Ovary (tissue), 3 donors: Measurements from ENCODE around the gene CAMK2D.

Experiments used
- POLR2A ChIP-seq: fragments of 450-650 bp; IDR thresholded peaks from one replicate; pipeline ENCODE4 v1.6.1; 2017; ENCODE audit warnings: antibody characterized with exemption, mild to moderate bottlenecking, moderate library complexity
- TF ChIP-seq, protein P1 (sequence below), 3 donors: fragments of 450-650 bp in 2 of 3; fragments of 200-600 bp in 1 of 3; IDR thresholded peaks; one replicate each; pipeline versions ENCODE4 v1.5.1 to v1.8.0; 2016 to 2022; ENCODE audit warnings: antibody characterized with exemption in 3 of 3, mild to moderate bottlenecking in 1 of 3
- donor health status: DM: no; HTN: no; CAD: no.

DNA sequence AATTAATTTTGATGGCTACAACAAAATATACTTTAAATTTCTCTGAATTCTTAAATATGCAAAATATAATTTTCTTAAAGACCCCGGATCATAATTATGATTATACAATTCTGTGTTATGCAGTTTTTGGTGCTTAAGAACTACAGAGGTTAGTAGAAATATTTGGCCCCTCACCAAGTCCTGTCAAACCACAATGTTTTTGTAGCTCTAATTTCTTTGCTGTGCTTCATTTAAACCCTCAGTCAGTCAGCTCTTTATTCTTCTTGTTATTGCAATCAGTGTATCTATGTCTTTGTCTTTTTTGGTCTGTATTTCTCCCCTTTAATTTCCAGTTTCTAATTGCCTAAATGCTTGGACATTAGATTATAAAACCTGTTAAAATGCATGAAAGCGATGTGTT is 186.1 kb downstream of the CAMK2D start:
- no peak for TF ChIP-seq POLR2A
- TF ChIP-seq, protein P1, sequence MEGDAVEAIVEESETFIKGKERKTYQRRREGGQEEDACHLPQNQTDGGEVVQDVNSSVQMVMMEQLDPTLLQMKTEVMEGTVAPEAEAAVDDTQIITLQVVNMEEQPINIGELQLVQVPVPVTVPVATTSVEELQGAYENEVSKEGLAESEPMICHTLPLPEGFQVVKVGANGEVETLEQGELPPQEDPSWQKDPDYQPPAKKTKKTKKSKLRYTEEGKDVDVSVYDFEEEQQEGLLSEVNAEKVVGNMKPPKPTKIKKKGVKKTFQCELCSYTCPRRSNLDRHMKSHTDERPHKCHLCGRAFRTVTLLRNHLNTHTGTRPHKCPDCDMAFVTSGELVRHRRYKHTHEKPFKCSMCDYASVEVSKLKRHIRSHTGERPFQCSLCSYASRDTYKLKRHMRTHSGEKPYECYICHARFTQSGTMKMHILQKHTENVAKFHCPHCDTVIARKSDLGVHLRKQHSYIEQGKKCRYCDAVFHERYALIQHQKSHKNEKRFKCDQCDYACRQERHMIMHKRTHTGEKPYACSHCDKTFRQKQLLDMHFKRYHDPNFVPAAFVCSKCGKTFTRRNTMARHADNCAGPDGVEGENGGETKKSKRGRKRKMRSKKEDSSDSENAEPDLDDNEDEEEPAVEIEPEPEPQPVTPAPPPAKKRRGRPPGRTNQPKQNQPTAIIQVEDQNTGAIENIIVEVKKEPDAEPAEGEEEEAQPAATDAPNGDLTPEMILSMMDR (IDR thresholded peaks at IDR 0.05), result no peak
